HEK293T (cell line): ENCODE data around the gene FCGBP.
"Not testable (repeated sequence)": the region's sequence is repeated elsewhere in the genome, so short reads cannot be mapped to it uniquely, and the experiment has no call there.

Source experiments
- ARNT ChIP-seq: fragments of 450-650 bp; IDR thresholded peaks from 2 replicates; pipeline ENCODE4 v1.6.1; 2017; ENCODE audit warnings: mild to moderate bottlenecking
- BHLHE40 ChIP-seq: fragments of 450-650 bp; IDR thresholded peaks from 2 replicates; pipeline ENCODE4 v1.6.1; 2016; ENCODE audit warnings: mild to moderate bottlenecking, moderate library complexity, borderline replicate concordance
- CTBP1 ChIP-seq: fragments of 450-650 bp; IDR thresholded peaks from 2 replicates; pipeline ENCODE4 v1.6.1; 2016; ENCODE audit warnings: borderline replicate concordance
- ELF4 ChIP-seq: fragments of 450-650 bp; IDR thresholded peaks from 2 replicates; pipeline ENCODE4 v1.6.1; 2017; ENCODE audit warnings: antibody characterized with exemption
- FOXA1 ChIP-seq: fragments of 450-650 bp; IDR thresholded peaks from 2 replicates; pipeline ENCODE4 v1.6.1; 2016; ENCODE audit warnings: mild to moderate bottlenecking
- FOXM1 ChIP-seq: fragments of 450-650 bp; IDR thresholded peaks from 2 replicates; pipeline ENCODE4 v1.6.1; 2017; ENCODE audit warnings: mild to moderate bottlenecking, borderline replicate concordance
- HDGF ChIP-seq: fragments of 450-650 bp; IDR thresholded peaks from 2 replicates; pipeline ENCODE4 v1.6.1; 2017; ENCODE audit warnings: antibody characterized with exemption, borderline replicate concordance
- LEF1 ChIP-seq: fragments of 450-650 bp; IDR thresholded peaks from 2 replicates; pipeline ENCODE4 v1.6.1; 2017; ENCODE audit warnings: mild to moderate bottlenecking, borderline replicate concordance
- SP1 ChIP-seq: fragments of 450-650 bp; IDR thresholded peaks from 2 replicates; pipeline ENCODE4 v1.6.1; 2017
- TARDBP ChIP-seq: fragments of 450-650 bp; IDR thresholded peaks from 2 replicates; pipeline ENCODE4 v1.6.1; 2016

- not testable (repeated sequence) for TF ChIP-seq CTBP1, SP1, ARNT, TARDBP, LEF1, BHLHE40, ELF4, FOXM1, HDGF, FOXA1
These were observed 36.8 kb downstream of the FCGBP start for GRCh38 chr19:39897511-39898245.
